GM19328 (cell line): ENCODE data around the gene VCY.
"Not testable (repeated sequence)": the region's sequence is repeated elsewhere in the genome, so short reads cannot be mapped to it uniquely, and the experiment has no call there.

ENCODE experiments used
- ATAC-seq: cut with Tn5 transposase; IDR thresholded peaks from one replicate; pipeline ENCODE4 v1.9.1; 2021; ENCODE audit warnings: mild to moderate bottlenecking, moderate library complexity; ENCODE audit not compliant: unreplicated experiment

VCY gene

DNA sequence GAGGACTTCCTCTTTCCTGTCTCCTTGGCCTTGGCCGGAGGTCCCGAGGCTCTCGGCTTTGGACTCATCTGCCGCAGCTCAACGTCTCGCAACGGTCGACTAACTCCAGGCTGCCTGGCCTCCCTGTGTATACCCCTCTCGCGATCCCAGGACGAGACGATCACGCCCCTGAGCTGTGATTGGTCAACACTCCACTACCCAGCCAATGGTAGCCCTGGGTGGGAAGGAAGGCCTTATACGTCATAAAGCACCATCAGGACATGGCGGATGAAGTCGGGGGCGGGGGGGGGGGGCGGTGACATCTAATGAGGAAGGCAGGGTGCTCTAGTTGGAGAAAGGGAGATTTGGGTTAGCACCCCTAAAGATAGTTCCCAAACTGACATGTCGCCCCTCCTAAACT is at the start of gene VCY:
VCY (minus strand) TSS at position 101 of the 400 bp plus-strand sequence; CDS start at position 68, 33 bp downstream.
- not testable (repeated sequence) for ATAC-seq

DNA sequence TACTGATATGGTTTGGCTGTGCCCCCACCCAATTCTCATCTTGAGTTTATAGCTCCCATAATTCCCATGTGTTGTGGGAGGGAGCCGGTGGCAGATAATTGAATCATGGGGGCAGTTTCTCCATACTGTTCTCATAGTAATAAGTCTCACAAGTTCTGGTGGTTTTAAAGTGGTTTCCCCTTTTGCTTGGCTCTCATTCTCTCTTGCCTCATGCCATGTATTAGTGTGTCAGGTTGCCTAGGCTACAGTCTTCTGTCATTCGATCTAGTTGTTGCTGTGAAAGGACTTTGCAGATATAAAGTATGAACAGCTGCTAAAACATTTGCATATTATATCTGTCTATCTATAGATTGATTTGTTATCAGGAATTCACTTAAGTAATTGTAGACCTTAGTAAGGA is 44.1 kb upstream of the VCY start:
- ATAC-seq, result not testable (repeated sequence)

DNA sequence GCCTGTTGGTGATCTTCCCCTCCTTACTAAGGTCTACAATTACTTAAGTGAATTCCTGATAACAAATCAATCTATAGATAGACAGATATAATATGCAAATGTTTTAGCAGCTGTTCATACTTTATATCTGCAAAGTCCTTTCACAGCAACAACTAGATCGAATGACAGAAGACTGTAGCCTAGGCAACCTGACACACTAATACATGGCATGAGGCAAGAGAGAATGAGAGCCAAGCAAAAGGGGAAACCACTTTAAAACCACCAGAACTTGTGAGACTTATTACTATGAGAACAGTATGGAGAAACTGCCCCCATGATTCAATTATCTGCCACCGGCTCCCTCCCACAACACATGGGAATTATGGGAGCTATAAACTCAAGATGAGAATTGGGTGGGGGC is 25.6 kb upstream of the VCY start:
- not testable (repeated sequence) for ATAC-seq

DNA sequence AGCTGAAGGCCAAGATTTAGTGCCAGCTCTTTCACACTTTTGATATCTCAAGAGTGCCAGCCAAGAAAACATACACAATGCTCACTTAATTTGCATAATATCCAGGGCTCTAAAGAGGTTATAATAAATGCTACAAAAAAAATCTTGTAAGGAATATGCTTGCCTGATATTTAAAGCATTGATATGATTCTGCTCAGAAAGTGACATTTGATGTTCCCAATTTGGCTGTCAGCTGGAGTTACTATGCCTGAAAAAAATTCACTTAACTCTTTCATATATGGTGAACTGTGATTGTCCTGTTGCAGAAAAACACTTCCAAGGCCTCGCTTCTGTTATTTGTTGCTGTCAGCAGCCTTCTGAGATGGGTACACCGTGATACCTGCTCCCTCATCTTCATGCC is 43.9 kb downstream of the VCY start:
- ATAC-seq, result not testable (repeated sequence)
